ENCODE results near the gene HLCS.

Gene HLCS

GRCh38 chr21:36734367-36735200 is 231.9 kb downstream of the HLCS start:
- H3K27ac ChIP-seq, result no peak overlapping the region
- H3K9me3 ChIP-seq, result peaks cover 0 to 6% (median 0%) of the 10 kb centered on the region in 3 donors
- H3K4me1 ChIP-seq, result no peaks in the 10 kb centered on the region
- H3K36me3 ChIP-seq, result no peaks in the 10 kb centered on the region
- peaks cover 0 to 38% of the 10 kb centered on the region in 2 donors for H3K27me3 ChIP-seq
- no peak overlapping the region for H3K4me3 ChIP-seq
- peak in 1 of 2 donors; percentile 33 for DNase-seq
- intact Hi-C loops (cut with DNase I; ENCODE audit: low total_unique reads), result no loop called here
- TF ChIP-seq, protein P1, sequence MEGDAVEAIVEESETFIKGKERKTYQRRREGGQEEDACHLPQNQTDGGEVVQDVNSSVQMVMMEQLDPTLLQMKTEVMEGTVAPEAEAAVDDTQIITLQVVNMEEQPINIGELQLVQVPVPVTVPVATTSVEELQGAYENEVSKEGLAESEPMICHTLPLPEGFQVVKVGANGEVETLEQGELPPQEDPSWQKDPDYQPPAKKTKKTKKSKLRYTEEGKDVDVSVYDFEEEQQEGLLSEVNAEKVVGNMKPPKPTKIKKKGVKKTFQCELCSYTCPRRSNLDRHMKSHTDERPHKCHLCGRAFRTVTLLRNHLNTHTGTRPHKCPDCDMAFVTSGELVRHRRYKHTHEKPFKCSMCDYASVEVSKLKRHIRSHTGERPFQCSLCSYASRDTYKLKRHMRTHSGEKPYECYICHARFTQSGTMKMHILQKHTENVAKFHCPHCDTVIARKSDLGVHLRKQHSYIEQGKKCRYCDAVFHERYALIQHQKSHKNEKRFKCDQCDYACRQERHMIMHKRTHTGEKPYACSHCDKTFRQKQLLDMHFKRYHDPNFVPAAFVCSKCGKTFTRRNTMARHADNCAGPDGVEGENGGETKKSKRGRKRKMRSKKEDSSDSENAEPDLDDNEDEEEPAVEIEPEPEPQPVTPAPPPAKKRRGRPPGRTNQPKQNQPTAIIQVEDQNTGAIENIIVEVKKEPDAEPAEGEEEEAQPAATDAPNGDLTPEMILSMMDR (IDR thresholded peaks at IDR 0.05), result no peak

DNA sequence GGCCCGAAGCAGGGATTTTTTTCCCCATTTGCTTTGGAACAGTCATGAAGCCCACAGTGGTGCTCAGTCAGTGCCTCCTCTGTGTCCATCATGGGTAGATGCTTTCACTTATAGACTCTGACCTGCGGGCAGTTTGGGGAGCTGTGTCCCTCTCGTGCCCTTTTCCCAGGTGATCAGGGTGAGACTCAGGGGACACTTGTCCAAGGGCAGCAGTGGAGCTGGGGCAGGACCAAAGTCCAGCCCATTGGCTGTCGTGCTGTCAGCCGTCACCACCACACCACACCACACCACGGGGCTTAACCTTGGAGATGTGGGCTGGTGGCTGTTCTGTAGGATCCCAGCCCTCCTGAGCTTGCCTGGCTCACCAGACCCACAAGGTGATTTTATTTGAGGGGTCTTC is 232.6 kb downstream of the HLCS start:
- intact Hi-C loops (cut with DNase I; ENCODE audit: low total_unique reads), result no loop called here
- Histone ChIP-seq H3K4me3 (no peak overlapping the region), H3K4me1 (no peaks in the 10 kb centered on the region), H3K9me3 (peaks cover 0 to 6% (median 0%) of the 10 kb centered on the region in 3 donors), H3K36me3 (no peaks in the 10 kb centered on the region), H3K27ac (no peak overlapping the region), H3K27me3 (peaks cover 0 to 42% of the 10 kb centered on the region in 2 donors)
- TF ChIP-seq, protein P1 (IDR thresholded peaks at IDR 0.05), result no peak
- DNase-seq, result no peak

DNA sequence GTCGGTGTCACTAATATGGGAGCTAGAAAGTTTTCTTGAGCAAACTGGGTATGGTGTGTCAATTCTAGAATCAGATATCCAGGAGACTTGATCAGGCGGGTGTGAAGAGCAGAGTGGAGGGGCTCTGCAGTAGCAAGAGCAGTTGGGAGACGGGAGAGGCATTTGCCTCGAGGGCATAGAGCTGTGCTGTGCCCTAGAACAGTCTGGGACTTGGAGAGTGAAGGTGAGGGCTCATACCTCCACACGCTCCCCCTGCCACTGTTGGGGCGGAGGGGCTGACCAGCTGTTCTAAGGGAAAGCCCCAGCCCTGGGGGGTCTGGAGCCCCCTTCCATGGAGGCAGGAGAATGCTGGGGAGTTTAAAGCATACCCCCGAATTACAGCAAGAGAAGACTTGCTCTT is 233.7 kb downstream of the HLCS start:
- intact Hi-C loops (cut with DNase I; ENCODE audit: low total_unique reads), result no loop called here
- peak in 1 of 2 donors; percentile 48 for DNase-seq
- TF ChIP-seq, protein P1 (IDR thresholded peaks at IDR 0.05), result no peak
- Histone ChIP-seq H3K27ac (no peak overlapping the region), H3K36me3 (no peaks in the 10 kb centered on the region), H3K4me3 (no peak overlapping the region), H3K9me3 (peaks cover 0 to 6% (median 0%) of the 10 kb centered on the region in 3 donors), H3K27me3 (peaks cover 0 to 42% of the 10 kb centered on the region in 2 donors), H3K4me1 (no peaks in the 10 kb centered on the region)

DNA sequence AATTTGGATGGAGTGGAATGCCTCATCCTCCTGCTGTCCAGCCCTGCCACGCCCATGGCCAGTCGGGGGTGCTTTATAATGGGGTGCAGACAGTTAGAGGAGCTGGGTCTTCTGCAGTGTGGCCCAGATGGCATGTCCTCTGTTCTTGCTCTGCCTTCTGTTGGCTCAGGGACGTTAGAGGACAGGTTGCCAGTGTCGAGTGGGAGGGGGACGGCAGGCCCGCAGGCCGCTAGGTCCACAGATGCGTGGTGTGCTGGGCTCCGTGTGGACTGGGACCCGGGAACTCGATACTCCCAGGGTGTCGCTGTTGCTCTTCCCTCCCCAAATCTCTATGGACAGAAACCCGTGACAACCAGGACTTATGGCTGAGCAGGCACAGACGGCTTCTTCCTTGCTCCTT is 234.3 kb downstream of the HLCS start:
- peak in 1 of 2 donors; percentile 20 for DNase-seq
- no peak overlapping the region for H3K4me3 ChIP-seq
- H3K27me3 ChIP-seq, result peaks cover 0 to 42% of the 10 kb centered on the region in 2 donors
- TF ChIP-seq, protein P1 (IDR thresholded peaks at IDR 0.05), result no peak
- intact Hi-C loops (cut with DNase I; ENCODE audit: low total_unique reads), result no loop called here
- peaks cover 0 to 6% (median 0%) of the 10 kb centered on the region in 3 donors for H3K9me3 ChIP-seq
- H3K27ac ChIP-seq, result no peak overlapping the region
- H3K36me3 ChIP-seq, result no peaks in the 10 kb centered on the region
- H3K4me1 ChIP-seq, result no peaks in the 10 kb centered on the region

GRCh38 chr21:36730291-36731281 is 235.9 kb downstream of the HLCS start:
- Histone ChIP-seq H3K4me1 (no peaks in the 10 kb centered on the region), H3K9me3 (peaks cover 0 to 6% (median 0%) of the 10 kb centered on the region in 3 donors), H3K36me3 (no peaks in the 10 kb centered on the region), H3K4me3 (no peak overlapping the region), H3K27me3 (peaks cover 0 to 41% of the 10 kb centered on the region in 2 donors), H3K27ac (no peak overlapping the region)
- intact Hi-C loops (cut with DNase I; ENCODE audit: low total_unique reads), result no loop called here
- DNase-seq, result peak in 1 of 2 donors; percentile 35
- TF ChIP-seq, protein P1 (IDR thresholded peaks at IDR 0.05), result no peak
